K562 (cell line): ENCODE data around the gene ACER2.

Experiments
- ADNP ChIP-seq: fragments of 200-800 bp; sonication (Bioruptor generic); IDR thresholded peaks from 2 replicates; pipeline ENCODE4 v1.6.1; 2016; ENCODE audit warnings: missing genetic modification characterization, missing compliant biosample characterization
- ARHGAP35 ChIP-seq: fragments of 450-650 bp; IDR thresholded peaks from 2 replicates; pipeline ENCODE4 v1.6.1; 2018; ENCODE audit not compliant: partially characterized antibody
- CHD2 ChIP-seq: IDR thresholded peaks from 2 replicates; pipeline ENCODE4 v1.6.1; 2011; ENCODE audit warnings: low read depth, low read length
- EZH2 ChIP-seq: IDR thresholded peaks from 2 replicates; pipeline ENCODE4 v1.6.1; 2012; ENCODE audit warnings: low read depth, mild to moderate bottlenecking, inconsistent platforms, low read length, borderline replicate concordance
- GABPB1 ChIP-seq: sonication (generic); formaldehyde crosslinking; IDR thresholded peaks from 2 replicates; pipeline ENCODE4 v1.8.0; 2022; ENCODE audit warnings: mild to moderate bottlenecking, missing genetic modification reagents
- KAT8 ChIP-seq: fragments of 450-650 bp; IDR thresholded peaks from 2 replicates; pipeline ENCODE4 v1.6.1; 2016; ENCODE audit warnings: low read depth, mild to moderate bottlenecking
- MYBL2 ChIP-seq, 2 experiments: fragments of 450-650 bp in 1 of 2; sonication (generic) in 1 of 2; formaldehyde crosslinking in 1 of 2; IDR thresholded peaks; 2 replicates each; pipeline versions ENCODE4 v1.6.1 to v1.8.1; 2017 to 2022; ENCODE audit warnings: borderline replicate concordance in 1 of 2, inconsistent platforms in 1 of 2, low read depth in 1 of 2, mild to moderate bottlenecking in 1 of 2, missing genetic modification reagents in 1 of 2, moderate library complexity in 1 of 2
- POLR2AphosphoS5 ChIP-seq: IDR thresholded peaks from 2 replicates; pipeline ENCODE4 v1.6.1; 2011; ENCODE audit warnings: mild to moderate bottlenecking, low read depth, low read length, moderate library complexity; ENCODE audit not compliant: control insufficient read depth, insufficient read depth
- SMARCE1 ChIP-seq: fragments of 450-650 bp; IDR thresholded peaks from 2 replicates; pipeline ENCODE4 v1.7.1; 2016; ENCODE audit warnings: mild to moderate bottlenecking
- YY1 ChIP-seq, 3 experiments: IDR thresholded peaks; 2 replicates each; pipeline ENCODE4 v1.6.1; 2011; ENCODE audit warnings: low read length in 2 of 3, mild to moderate bottlenecking in 2 of 3, moderate library complexity in 2 of 3, borderline replicate concordance in 1 of 3, control low read depth in 1 of 3, low read depth in 1 of 3; ENCODE audit not compliant: insufficient read depth in 3 of 3, insufficient replicate concordance in 2 of 3, control insufficient read depth in 1 of 3, insufficient read length in 1 of 3; ENCODE audit errors: extremely low read depth in 1 of 3
- ZFP36 ChIP-seq: fragments of 150-350 bp; IDR thresholded peaks from 2 replicates; pipeline ENCODE4 v1.6.1; 2018; ENCODE audit warnings: low read length, low read depth; ENCODE audit not compliant: partially characterized antibody
- ZNF143 ChIP-seq: sonication (generic); formaldehyde crosslinking; IDR thresholded peaks from 2 replicates; pipeline ENCODE4 v1.9.0; 2022; ENCODE audit warnings: mild to moderate bottlenecking, missing genetic modification reagents
- TF ChIP-seq, protein P1 (sequence below), 3 experiments: IDR thresholded peaks in 2 of 3; conservative IDR thresholded peaks in 1 of 3; 2 replicates each; pipeline ENCODE4 v1.5.1; 2011 to 2012; ENCODE audit warnings: low read length in 3 of 3, mild to moderate bottlenecking in 3 of 3, control low read depth in 2 of 3, improper control_type of control experiment in 1 of 3, inconsistent platforms in 1 of 3, low read depth in 1 of 3, mixed read lengths in 1 of 3, moderate library complexity in 1 of 3; ENCODE audit not compliant: insufficient read depth in 2 of 3
- TF ChIP-seq, protein P2 (sequence below): fragments of 250-450 bp; sonication (Bioruptor Pico); IDR thresholded peaks from 2 replicates; pipeline ENCODE4 v1.8.0; 2021; ENCODE audit warnings: mild to moderate bottlenecking, moderate library complexity

- TF ChIP-seq SMARCE1 (no peak), KAT8 (no peak), POLR2AphosphoS5 (no peak), GABPB1 (CRISPR knock-in tag) (no peak), ADNP (tag) (no peak), CHD2 (no peak), ZNF143 (no peak), MYBL2 (IDR thresholded peaks at IDR 0.05; ENCODE audit: low read depth) (no peak), MYBL2 (CRISPR knock-in tag; IDR thresholded peaks at IDR 0.05; ENCODE audit: borderline replicate concordance) (no peak), EZH2 (no peak), ARHGAP35 (no peak), YY1 (IDR thresholded peaks at IDR 0.05; ENCODE audit: borderline replicate concordance in 1 of 3, control insufficient read depth in 1 of 3, extremely low read depth in 1 of 3, insufficient read depth in 3 of 3, insufficient read length in 1 of 3, insufficient replicate concordance in 2 of 3, low read depth in 1 of 3, low read length in 2 of 3) (no peak), ZFP36 (no peak)
- TF ChIP-seq, protein P1, sequence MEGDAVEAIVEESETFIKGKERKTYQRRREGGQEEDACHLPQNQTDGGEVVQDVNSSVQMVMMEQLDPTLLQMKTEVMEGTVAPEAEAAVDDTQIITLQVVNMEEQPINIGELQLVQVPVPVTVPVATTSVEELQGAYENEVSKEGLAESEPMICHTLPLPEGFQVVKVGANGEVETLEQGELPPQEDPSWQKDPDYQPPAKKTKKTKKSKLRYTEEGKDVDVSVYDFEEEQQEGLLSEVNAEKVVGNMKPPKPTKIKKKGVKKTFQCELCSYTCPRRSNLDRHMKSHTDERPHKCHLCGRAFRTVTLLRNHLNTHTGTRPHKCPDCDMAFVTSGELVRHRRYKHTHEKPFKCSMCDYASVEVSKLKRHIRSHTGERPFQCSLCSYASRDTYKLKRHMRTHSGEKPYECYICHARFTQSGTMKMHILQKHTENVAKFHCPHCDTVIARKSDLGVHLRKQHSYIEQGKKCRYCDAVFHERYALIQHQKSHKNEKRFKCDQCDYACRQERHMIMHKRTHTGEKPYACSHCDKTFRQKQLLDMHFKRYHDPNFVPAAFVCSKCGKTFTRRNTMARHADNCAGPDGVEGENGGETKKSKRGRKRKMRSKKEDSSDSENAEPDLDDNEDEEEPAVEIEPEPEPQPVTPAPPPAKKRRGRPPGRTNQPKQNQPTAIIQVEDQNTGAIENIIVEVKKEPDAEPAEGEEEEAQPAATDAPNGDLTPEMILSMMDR (IDR thresholded peaks at IDR 0.05 in 2 of 3, conservative IDR thresholded peaks at IDR 0.05 in 1 of 3; ENCODE audit: insufficient read depth in 2 of 3, low read depth in 1 of 3, low read length in 3 of 3), result no peak
- TF ChIP-seq, protein P2, sequence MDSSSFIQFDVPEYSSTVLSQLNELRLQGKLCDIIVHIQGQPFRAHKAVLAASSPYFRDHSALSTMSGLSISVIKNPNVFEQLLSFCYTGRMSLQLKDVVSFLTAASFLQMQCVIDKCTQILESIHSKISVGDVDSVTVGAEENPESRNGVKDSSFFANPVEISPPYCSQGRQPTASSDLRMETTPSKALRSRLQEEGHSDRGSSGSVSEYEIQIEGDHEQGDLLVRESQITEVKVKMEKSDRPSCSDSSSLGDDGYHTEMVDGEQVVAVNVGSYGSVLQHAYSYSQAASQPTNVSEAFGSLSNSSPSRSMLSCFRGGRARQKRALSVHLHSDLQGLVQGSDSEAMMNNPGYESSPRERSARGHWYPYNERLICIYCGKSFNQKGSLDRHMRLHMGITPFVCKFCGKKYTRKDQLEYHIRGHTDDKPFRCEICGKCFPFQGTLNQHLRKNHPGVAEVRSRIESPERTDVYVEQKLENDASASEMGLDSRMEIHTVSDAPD (CRISPR knock-in tag), result no peak
Observed at GRCh38 chr9:19440823-19441580, 32.2 kb downstream of the ACER2 start.
